Measurements from ENCODE around the gene HES4. TPM values are rescaled to one million over a fixed set of nuclear protein-coding genes. Genes with fewer than 3 reads are reported as not detected.

HES4 gene
- total and polyA plus RNA-seq, 2 of the 13 experiments (the other 11 are each of a cell fraction or from before 2014, with no cell fraction given): 8.8 to 10.6 TPM

DNA sequence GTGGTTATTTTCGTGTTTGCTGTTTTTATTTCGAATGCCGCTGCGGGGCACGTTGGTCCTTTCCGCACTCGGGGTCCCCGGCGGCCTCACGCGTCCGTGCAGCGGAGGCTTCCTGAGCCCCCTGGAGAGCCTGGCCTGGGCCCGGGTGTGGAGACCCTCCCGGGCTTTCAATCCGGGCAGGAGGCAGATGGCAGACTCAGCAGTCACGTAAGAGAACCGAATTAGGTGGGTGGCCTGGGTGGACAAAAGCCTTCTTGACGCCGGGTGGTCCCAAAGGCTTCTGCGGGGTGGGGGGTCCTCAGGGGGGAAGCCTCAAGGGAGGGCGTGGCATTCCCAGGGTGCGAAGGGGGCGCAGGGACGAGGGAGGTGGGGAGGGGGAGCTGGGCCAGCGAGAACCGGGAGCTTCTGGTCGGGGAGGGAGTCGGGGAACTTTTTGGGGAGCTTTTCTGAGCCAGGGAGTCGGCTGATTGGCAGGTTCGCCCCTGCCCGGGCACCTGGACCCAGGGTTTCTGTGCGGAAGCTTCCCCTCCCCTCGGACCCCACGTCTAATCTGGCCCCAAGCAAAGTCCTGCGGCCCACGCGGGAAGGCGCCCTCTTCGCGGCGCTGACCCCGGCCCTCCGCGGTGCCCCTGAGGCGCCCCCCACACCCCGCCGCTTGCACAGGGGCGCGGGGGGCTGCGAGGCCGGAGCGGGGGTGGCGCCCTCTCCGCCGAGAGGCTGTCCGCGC lies 1.3 kb upstream of the HES4 start (continued):
- TF ChIP-seq ZFP90 (CRISPR knock-in tag; IDR thresholded peaks at IDR 0.05; ENCODE audit: borderline replicate concordance): no peak
- TF ChIP-seq POLR2A (IDR thresholded peaks at IDR 0.05; ENCODE audit: insufficient read depth in 1 of 2, low read depth in 2 of 2, low read length in 2 of 2): peak in 1 of 2 experiments; percentile 33; a peak in 1 of 4 replicates
- no peak for TF ChIP-seq MEIS2 (CRISPR knock-in tag; IDR thresholded peaks at IDR 0.05)
- 0 out of 2 replicates have a peak, but pooled peaks have one; percentile 5 for TF ChIP-seq ZNF333 (CRISPR knock-in tag; IDR thresholded peaks at IDR 0.05; ENCODE audit: borderline replicate concordance)
- TF ChIP-seq RARA (CRISPR knock-in tag; IDR thresholded peaks at IDR 0.05): no peak
- no peak for TF ChIP-seq ELF3 (CRISPR knock-in tag; IDR thresholded peaks at IDR 0.05)
- peak; percentile 0 for TF ChIP-seq PHF20 (CRISPR knock-in tag; IDR thresholded peaks at IDR 0.05)
- no peak for TF ChIP-seq MAZ (IDR thresholded peaks at IDR 0.05; ENCODE audit: borderline replicate concordance, low read depth, low read length)
- TF ChIP-seq MAZ (CRISPR knock-in tag; IDR thresholded peaks at IDR 0.05; ENCODE audit: low read depth): no peak
- no peak for TF ChIP-seq TGIF2 (CRISPR knock-in tag; IDR thresholded peaks at IDR 0.05)
- TF ChIP-seq ZFP82 (CRISPR knock-in tag; IDR thresholded peaks at IDR 0.05; ENCODE audit: borderline replicate concordance): peak; percentile 25; the same call in 1 of the 2 replicates
- TF ChIP-seq FOXC1 (CRISPR knock-in tag; IDR thresholded peaks at IDR 0.05; ENCODE audit: borderline replicate concordance): no peak
- TF ChIP-seq AGO1 (IDR thresholded peaks at IDR 0.05; ENCODE audit: low read depth, low read length, poor library complexity, severe bottlenecking): peak; percentile 93
- TF ChIP-seq ZNF121 (CRISPR knock-in tag; IDR thresholded peaks at IDR 0.05): no peak
- no peak for TF ChIP-seq SRSF4 (IDR thresholded peaks at IDR 0.05; ENCODE audit: low read depth, low read length, poor library complexity, severe bottlenecking)
- no peak for TF ChIP-seq ZNF629 (CRISPR knock-in tag; conservative IDR thresholded peaks at IDR 0.05)
- TF ChIP-seq TMF1 (CRISPR knock-in tag; IDR thresholded peaks at IDR 0.05; ENCODE audit: low read depth): peak; percentile 36; the same call in 1 of the 2 replicates
- TF ChIP-seq SP4 (CRISPR knock-in tag; IDR thresholded peaks at IDR 0.05): no peak
- TF ChIP-seq RXRB (CRISPR knock-in tag; IDR thresholded peaks at IDR 0.05; ENCODE audit: borderline replicate concordance): no peak
- TF ChIP-seq ERF (CRISPR knock-in tag; IDR thresholded peaks at IDR 0.05): no peak
- TF ChIP-seq KAT8 (CRISPR knock-in tag; IDR thresholded peaks at IDR 0.05): no peak
- 0 out of 2 replicates have a peak, but pooled peaks have one; percentile 3 for TF ChIP-seq RCOR2 (CRISPR knock-in tag; IDR thresholded peaks at IDR 0.05)
- TF ChIP-seq KDM5A (IDR thresholded peaks at IDR 0.05; ENCODE audit: borderline replicate concordance, low read length): peak; percentile 27; the same call in 1 of the 2 replicates
- no peak for TF ChIP-seq ZNF337 (CRISPR knock-in tag; IDR thresholded peaks at IDR 0.05; ENCODE audit: borderline replicate concordance, low read depth)
- TF ChIP-seq ZNF264 (CRISPR knock-in tag; IDR thresholded peaks at IDR 0.05): no peak

All from HepG2 (cell line).